Fibroblast of the aortic adventitia (primary cell): Measurements from ENCODE around the gene CYRIA. TPM values are rescaled to one million over a fixed set of nuclear protein-coding genes. Genes with fewer than 3 reads are reported as not detected.

Source experiments
- DNase-seq: peaks from one replicate; pipeline ENCODE4 v3.0.0-alpha.2; 2010; ENCODE audit warnings: low read depth
- H3K4me3 ChIP-seq: 2 replicates; pipeline ENCODE4 v1.5.1; 2011; ENCODE audit warnings: low read depth, mild to moderate bottlenecking, control low read depth, low read length, moderate library complexity
- total RNA-seq: library from RNA; depleted of rRNA; stranded (reverse); fragments of >200 nt; gene quantifications from 2 replicates; pipeline ENCODE4 v1.2.3, GENCODE V29; 2012; ENCODE audit warnings: low replicate concordance
- TF ChIP-seq, protein P1 (sequence below): IDR thresholded peaks from 2 replicates; pipeline ENCODE4 v1.5.1; 2011; ENCODE audit warnings: mild to moderate bottlenecking, low read length, control low read depth, inconsistent platforms; ENCODE audit not compliant: insufficient read depth

Gene CYRIA
- total RNA-seq, 1 donor = 0.54 TPM

DNA sequence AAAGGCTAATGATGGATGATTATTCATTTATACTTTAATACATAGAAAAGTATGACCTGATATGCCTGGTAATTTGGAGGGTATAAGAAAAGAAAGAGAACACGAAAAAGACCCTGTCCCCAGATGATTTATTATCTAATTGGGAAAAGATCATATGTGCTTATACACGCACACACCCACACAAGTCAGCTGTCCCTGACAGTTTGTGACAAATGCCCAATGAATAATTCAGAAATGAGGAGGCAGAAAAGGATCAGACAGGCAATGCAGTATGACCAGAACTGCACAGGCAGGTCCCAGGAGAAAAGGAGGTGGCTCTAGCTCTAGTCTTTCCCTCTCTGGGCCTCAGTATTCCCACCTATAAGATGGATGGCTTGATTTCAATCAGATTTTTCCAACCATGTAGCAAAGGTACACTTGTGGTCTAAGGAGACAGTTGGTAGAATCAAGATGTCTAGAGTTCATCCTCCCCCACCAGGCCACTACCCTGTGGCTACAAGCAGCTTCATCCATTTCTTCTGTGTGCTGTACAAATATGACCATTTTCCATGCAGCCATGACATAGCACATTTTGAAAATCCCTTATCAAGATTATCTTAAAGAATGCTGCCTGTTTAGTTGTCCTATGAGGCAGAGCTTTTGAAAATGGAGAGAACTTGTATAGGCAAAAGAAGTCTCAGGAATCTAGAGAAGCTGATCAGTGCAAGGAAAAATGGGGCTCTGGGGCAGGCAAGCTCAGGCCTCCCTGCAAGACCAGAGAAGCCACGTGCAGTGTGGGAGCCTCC is 19.7 kb downstream of the CYRIA start:
- DNase-seq = no peak
- TF ChIP-seq, protein P1, sequence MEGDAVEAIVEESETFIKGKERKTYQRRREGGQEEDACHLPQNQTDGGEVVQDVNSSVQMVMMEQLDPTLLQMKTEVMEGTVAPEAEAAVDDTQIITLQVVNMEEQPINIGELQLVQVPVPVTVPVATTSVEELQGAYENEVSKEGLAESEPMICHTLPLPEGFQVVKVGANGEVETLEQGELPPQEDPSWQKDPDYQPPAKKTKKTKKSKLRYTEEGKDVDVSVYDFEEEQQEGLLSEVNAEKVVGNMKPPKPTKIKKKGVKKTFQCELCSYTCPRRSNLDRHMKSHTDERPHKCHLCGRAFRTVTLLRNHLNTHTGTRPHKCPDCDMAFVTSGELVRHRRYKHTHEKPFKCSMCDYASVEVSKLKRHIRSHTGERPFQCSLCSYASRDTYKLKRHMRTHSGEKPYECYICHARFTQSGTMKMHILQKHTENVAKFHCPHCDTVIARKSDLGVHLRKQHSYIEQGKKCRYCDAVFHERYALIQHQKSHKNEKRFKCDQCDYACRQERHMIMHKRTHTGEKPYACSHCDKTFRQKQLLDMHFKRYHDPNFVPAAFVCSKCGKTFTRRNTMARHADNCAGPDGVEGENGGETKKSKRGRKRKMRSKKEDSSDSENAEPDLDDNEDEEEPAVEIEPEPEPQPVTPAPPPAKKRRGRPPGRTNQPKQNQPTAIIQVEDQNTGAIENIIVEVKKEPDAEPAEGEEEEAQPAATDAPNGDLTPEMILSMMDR = no peak

DNA sequence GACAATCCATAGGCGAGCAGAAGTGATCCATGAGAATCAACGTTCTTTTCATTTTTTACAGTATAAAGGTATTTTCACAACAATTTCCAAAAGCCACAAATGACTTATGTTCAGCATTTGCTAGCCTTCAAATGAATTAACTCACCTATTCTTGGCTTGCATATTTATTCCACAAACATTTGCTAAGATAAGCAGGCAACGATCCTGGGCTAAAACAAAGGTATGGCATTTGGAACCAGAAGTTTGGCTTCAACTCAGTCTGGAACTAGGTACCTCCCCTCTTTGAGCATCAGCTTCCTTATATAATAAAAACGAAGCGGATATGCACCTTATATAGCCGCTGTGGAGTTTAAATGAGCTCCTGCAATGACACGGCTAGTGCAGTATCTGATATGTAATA is 20.5 kb downstream of the CYRIA start:
- DNase-seq = no peak
- TF ChIP-seq, protein P1 = no peak
- no peak overlapping the region for H3K4me3 ChIP-seq

More for the DNA sequence above, 19.7 kb downstream of the CYRIA start:
- no peak overlapping the region for H3K4me3 ChIP-seq

DNA sequence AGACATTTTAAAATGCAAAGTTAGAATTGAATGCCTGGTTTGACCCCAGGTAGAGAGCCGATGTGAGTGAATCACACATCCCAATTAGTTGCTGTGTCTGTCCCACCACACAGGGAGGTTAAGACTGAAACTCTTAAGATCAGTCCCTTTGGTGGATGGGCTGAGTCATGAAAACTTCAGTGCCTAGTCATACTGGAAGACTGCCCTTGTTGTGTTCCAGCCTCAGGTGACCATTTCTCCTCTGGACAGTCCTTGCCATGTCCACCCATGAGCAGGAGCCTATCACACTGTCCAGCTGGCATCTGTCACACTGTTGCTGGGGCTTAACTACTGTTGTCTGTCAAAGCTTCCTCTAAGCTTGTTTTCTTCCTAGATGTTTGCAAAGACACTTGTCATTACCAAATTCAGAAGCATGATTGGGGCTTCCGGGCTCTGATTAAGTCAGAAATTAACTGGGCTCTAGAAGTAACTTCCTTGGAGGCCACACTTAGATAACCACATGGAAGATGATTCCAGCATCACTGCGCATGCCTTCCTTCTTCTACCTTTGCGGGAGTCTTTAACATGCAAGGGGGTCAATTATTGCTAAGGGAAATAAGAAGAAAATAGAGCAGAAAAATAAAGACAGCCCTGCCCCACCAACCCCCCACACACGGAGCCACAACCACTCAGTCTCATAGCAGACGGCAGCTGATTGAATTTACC is 21.3 kb downstream of the CYRIA start:
- no peak overlapping the region for H3K4me3 ChIP-seq
- no peak for DNase-seq
- TF ChIP-seq, protein P1 = no peak

DNA sequence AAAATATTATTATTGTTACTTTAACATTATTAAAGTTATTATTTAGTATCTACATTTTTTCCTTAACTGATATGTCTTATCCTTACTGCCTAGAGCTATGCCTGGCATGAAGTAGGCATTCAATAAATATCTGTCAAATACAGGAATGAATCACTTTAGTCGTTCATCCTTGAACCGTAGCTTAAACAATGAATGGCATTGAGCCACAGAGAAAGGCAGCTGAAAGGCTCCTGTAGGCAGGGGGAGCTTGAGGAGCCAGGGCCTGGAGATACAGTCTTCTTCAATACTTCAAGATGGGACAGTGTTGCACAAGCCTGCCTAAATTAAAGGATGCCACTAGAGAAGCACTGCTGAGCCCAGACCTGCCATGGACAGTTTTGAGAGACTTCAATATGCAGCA is 22.5 kb downstream of the CYRIA start:
- TF ChIP-seq, protein P1 = no peak
- no peak overlapping the region for H3K4me3 ChIP-seq
- no peak for DNase-seq

DNA sequence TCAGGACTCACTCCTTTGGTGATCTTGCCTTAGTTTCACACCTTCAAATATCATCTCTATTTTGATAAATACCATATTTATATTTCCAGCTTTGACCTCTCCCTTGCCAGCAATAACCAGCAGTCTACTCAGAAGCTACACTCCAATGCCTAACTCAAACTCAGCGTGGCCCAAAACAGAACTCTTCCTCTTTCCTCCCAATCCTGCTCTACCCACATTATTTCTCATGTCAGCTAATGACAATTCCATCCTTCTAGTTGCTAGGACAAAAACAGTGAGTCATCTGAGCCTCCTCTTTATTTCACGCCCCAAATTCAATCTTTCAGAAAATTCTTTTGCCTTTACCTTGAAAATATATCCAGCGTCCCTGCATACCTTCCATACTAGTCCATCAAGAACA is 23.5 kb downstream of the CYRIA start:
- DNase-seq = no peak
- H3K4me3 ChIP-seq = no peak overlapping the region
- TF ChIP-seq, protein P1 = no peak

DNA sequence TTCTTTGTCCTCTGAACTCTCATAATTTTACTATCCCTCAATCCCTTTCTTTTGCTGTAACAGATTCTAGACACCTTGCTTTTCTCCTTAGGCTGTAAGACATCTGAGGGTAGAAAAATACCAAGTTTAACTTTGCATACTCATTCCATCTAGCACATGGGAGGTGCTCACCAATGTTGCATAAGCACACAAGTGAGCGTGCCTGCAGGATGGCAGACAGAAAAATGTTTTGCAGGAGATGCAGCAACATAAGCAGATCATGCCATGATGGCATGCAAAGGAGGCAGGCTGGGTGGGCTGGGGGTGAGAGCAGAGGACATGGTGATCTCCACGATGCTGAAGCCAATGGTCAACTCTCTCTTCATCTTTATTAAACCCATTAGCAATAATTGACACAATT is 24.1 kb downstream of the CYRIA start:
- no peak for DNase-seq
- H3K4me3 ChIP-seq = no peak overlapping the region
- TF ChIP-seq, protein P1 = no peak
